Panc1 (cell line): Measurements from ENCODE around the gene MPC1. TPM values are rescaled to one million over a fixed set of nuclear protein-coding genes. Genes with fewer than 3 reads are reported as not detected.
A peak's percentile ranks its signal among the peaks of the same experiment; 100 is the strongest.

ENCODE experiments used
- ATAC-seq: fragments of 200-7000 bp; cut with Tn5 transposase; 2 replicates; pipeline ENCODE4 v1.9.1; 2020; ENCODE audit warnings: mild to moderate bottlenecking, moderate library complexity
- BruUV-seq: library from RNA; stranded (reverse); fragments of 400-500 nt; replicated peaks from 2 replicates; lab custom pipeline; 2021; lab: Mats Ljungman, UMichigan
- CTCF ChIA-PET: fragments of 300-600 bp; sonication (Branson Sonifier 250); formaldehyde crosslinking; loops from one replicate; lab custom pipeline; 2022; ENCODE audit warnings: antibody characterized with exemption; lab: Charles Lee
- POLR2A ChIA-PET: fragments of 300-600 bp; sonication (Branson Sonifier 250); formaldehyde crosslinking; loops from one replicate; lab custom pipeline; 2022; ENCODE audit warnings: antibody characterized with exemption; lab: Charles Lee
- DNase-seq: peaks from one replicate; pipeline ENCODE4 v3.0.0-alpha.2; 2010; ENCODE audit warnings: low read depth, low spot score
- H3K27ac ChIP-seq: 2 replicates; pipeline ENCODE4 v1.5.1; 2011; ENCODE audit warnings: mild to moderate bottlenecking, low read length, inconsistent platforms
- H3K27me3 ChIP-seq: fragments of 200-500 bp; sonication (Bioruptor generic); 2 replicates; pipeline ENCODE4 v1.6.0; 2014; ENCODE audit warnings: low read length, inconsistent platforms; ENCODE audit not compliant: control insufficient read depth, insufficient read depth
- H3K36me3 ChIP-seq: fragments of 200-500 bp; sonication (Bioruptor generic); 2 replicates; pipeline ENCODE4 v1.5.1; 2014; ENCODE audit warnings: inconsistent platforms, mild to moderate bottlenecking, low read length, moderate library complexity; ENCODE audit not compliant: control insufficient read depth, insufficient read depth
- H3K4me1 ChIP-seq: 2 replicates; pipeline ENCODE4 v1.5.1; 2011; ENCODE audit warnings: inconsistent platforms, mild to moderate bottlenecking, low read length, moderate library complexity; ENCODE audit not compliant: control insufficient read depth, insufficient read depth
- H3K4me3 ChIP-seq, 2 experiments: 2 replicates each; pipeline ENCODE4 v1.5.1; 2011 to 2012; ENCODE audit warnings: low read depth in 2 of 2, low read length in 2 of 2, mild to moderate bottlenecking in 2 of 2, inconsistent platforms in 1 of 2, moderate library complexity in 1 of 2
- H3K9me3 ChIP-seq: fragments of 200-500 bp; sonication (Bioruptor generic); 2 replicates; pipeline ENCODE4 v1.5.1; 2014; ENCODE audit warnings: low read depth, mild to moderate bottlenecking, inconsistent platforms, low read length, moderate library complexity; ENCODE audit not compliant: control insufficient read depth, insufficient read depth
- CTCF ChIP-seq: fragments of 450-650 bp; IDR thresholded peaks from 2 replicates; pipeline ENCODE4 v1.5.1; 2017; ENCODE audit warnings: mild to moderate bottlenecking
- POLR2AphosphoS5 ChIP-seq: IDR thresholded peaks from 2 replicates; pipeline ENCODE4 v1.6.1; 2012; ENCODE audit warnings: mild to moderate bottlenecking, low read depth, low read length, moderate library complexity
- REST ChIP-seq, 2 experiments: IDR thresholded peaks; 2 replicates each; pipeline ENCODE4 v1.6.1; 2011 to 2012; ENCODE audit warnings: low read depth in 2 of 2, control low read depth in 1 of 2, low read length in 1 of 2, mild to moderate bottlenecking in 1 of 2, moderate library complexity in 1 of 2; ENCODE audit not compliant: insufficient read depth in 1 of 2
- SIN3A ChIP-seq: IDR thresholded peaks from 2 replicates; pipeline ENCODE4 v1.6.1; 2012; ENCODE audit warnings: low read depth, mild to moderate bottlenecking, low read length, moderate library complexity, borderline replicate concordance; ENCODE audit not compliant: insufficient read depth
- TCF7L2 ChIP-seq: IDR thresholded peaks from 2 replicates; pipeline ENCODE4 v1.6.1; 2011; ENCODE audit warnings: mild to moderate bottlenecking, low read depth, low read length, inconsistent platforms
- in situ Hi-C: cut with HindIII; loops from 2 replicates; pipeline ENCODE4 v1.10.0; 2016; ENCODE audit warnings: low sequenced_read_pairs, low pct_unique_long_range_greater_than_20kb
- intact Hi-C: fragments of 100-400 bp; cut with micrococcal nuclease; formaldehyde crosslinking; loops from one replicate; pipeline ENCODE4 v1.10.0; 2022; ENCODE audit not compliant: unreplicated experiment
- total RNA-seq: library from RNA; stranded (reverse); gene quantifications from one replicate; pipeline ENCODE4 v1.2.1, GENCODE V29; 2021; ENCODE audit not compliant: unreplicated experiment

MPC1 gene
- total RNA-seq, 1 experiment from 2014 or later, result 7.0 TPM

GRCh38 chr6:166323395-166323794, 59.3 kb downstream of the MPC1 start:
- DNase-seq, result no peak
- intact Hi-C loops (no loop called here), in situ Hi-C loops (no loop called here)
- no peak for ATAC-seq
- BruUV-seq, result no TSS peak
- Histone ChIP-seq H3K4me1 (no peaks in the 10 kb centered on the region), H3K4me3 (no peak overlapping the region), H3K27me3 (no peaks in the 10 kb centered on the region), H3K36me3 (peaks cover 20% of the 10 kb centered on the region), H3K9me3 (no peaks in the 10 kb centered on the region), H3K27ac (no peak overlapping the region)
- ChIA-PET POLR2A (no interaction called here), CTCF (no interaction called here)
- no peak for TF ChIP-seq REST (IDR thresholded peaks at IDR 0.05; ENCODE audit: insufficient read depth in 1 of 2, low read depth in 2 of 2, low read length in 1 of 2)
- no peak for TF ChIP-seq TCF7L2
- no peak for TF ChIP-seq CTCF
- no peak for TF ChIP-seq SIN3A
- TF ChIP-seq POLR2AphosphoS5, result no peak

DNA sequence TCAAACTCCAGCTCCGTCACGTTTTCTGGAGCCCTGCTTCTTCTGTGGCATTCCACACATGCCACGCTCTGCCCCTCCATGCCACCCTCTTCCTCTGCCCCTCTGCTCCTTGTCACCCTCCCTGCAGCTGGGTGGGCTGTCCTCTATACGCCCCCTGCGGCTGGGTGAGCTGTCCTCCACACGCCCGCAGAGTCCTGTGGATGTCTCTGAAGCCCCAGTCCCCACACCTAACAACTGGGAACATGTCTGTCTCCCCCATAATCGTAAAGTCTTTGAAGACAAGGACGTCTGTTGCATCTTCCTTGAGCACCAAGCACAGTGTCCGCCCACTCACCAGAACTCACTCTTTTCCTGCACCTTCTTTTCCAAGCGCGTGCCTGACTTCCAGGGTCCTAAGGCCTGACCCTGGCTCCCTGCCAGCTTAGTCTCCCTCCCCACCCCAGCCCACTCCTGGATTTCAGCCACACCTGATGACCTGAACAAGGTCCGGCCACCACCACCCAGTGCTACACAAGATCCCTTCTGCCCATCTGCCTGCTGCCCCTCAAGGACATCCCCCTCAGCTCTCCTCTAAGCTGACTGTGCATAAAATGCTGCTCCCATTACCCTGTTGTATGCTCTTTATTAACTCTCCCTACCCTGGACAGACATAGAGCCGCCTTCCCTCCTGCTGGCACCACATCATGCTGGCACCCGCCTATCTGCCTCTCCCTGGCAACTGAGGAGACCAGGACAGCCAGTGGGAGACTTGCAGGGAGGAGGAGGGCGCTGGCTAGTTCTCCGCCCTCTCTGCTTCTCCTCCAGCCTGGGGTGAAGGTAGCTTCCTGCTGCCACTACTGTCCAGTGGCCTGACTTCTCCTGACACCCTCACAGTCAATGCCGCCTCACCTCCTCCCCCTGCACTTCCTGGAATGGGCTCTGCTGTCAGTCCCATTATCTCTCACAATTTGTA, 63.8 kb downstream of the MPC1 start:
- peaks cover 6% of the 10 kb centered on the region; the same call in 1 of the 2 replicates for H3K36me3 ChIP-seq
- POLR2A ChIA-PET, result interaction anchor here (0.6 kb wide), 1 partner anchor 8 kb away, joined by 3 read pairs; no protein-coding TSS in a partner anchor
- in situ Hi-C loops (no loop called here), intact Hi-C loops (no loop called here)
- H3K4me3 ChIP-seq, result no peak overlapping the region
- no peak overlapping the region for H3K27ac ChIP-seq
- CTCF ChIA-PET, result interaction anchor here (0.6 kb wide), 1 partner anchor 62 kb away, joined by 4 read pairs; no protein-coding TSS in a partner anchor
- no TSS peak for BruUV-seq
- DNase-seq (no peak), ATAC-seq (peak; percentile 51; the same call in 1 of the 2 replicates)
- no peak for TF ChIP-seq POLR2AphosphoS5
- TF ChIP-seq REST (IDR thresholded peaks at IDR 0.05; ENCODE audit: insufficient read depth in 1 of 2, low read depth in 2 of 2, low read length in 1 of 2), result no peak
- TF ChIP-seq TCF7L2, result no peak
- no peak for TF ChIP-seq SIN3A
- no peaks in the 10 kb centered on the region for H3K9me3 ChIP-seq
- H3K4me1 ChIP-seq, result no peaks in the 10 kb centered on the region
- no peaks in the 10 kb centered on the region for H3K27me3 ChIP-seq
